Osteocyte (in vitro differentiated cells): ENCODE results near the gene DENND4C. TPM values are rescaled to one million over a fixed set of nuclear protein-coding genes. Genes with fewer than 3 reads are reported as not detected.
"Not testable (repeated sequence)": the region's sequence is repeated elsewhere in the genome, so short reads cannot be mapped to it uniquely, and the experiment has no call there.

Source experiments
- DNase-seq: peaks from one replicate; pipeline ENCODE4 v3.0.0; 2021; ENCODE audit warnings: mixed read lengths; ENCODE audit not compliant: unreplicated experiment; ENCODE audit errors: extremely low spot score
- H3K27ac Mint-ChIP-seq: one replicate; pipeline ENCODE4 v1.8.0; 2021; ENCODE audit warnings: mild to moderate bottlenecking, mixed read lengths; ENCODE audit not compliant: unreplicated experiment
- H3K27me3 Mint-ChIP-seq: one replicate; pipeline ENCODE4 v1.8.0; 2021; ENCODE audit warnings: mixed read lengths; ENCODE audit not compliant: unreplicated experiment
- H3K36me3 Mint-ChIP-seq: one replicate; pipeline ENCODE4 v1.8.0; 2021; ENCODE audit warnings: mixed read lengths; ENCODE audit not compliant: unreplicated experiment
- H3K4me1 Mint-ChIP-seq: one replicate; pipeline ENCODE4 v1.8.0; 2021; ENCODE audit warnings: mixed read lengths; ENCODE audit not compliant: unreplicated experiment
- H3K4me3 Mint-ChIP-seq: one replicate; pipeline ENCODE4 v1.8.0; 2021; ENCODE audit warnings: mild to moderate bottlenecking, moderate library complexity, mixed read lengths; ENCODE audit not compliant: unreplicated experiment
- H3K9me3 Mint-ChIP-seq: one replicate; pipeline ENCODE4 v1.8.0; 2021; ENCODE audit warnings: mixed read lengths; ENCODE audit not compliant: unreplicated experiment
- CTCF ChIP-seq: fragments of 200-600 bp; sonication (generic); IDR thresholded peaks from 2 replicates; pipeline ENCODE4 v1.5.0; 2021; ENCODE audit warnings: antibody characterized with exemption, mild to moderate bottlenecking, moderate library complexity
- total RNA-seq: library from RNA; stranded (reverse); gene quantifications from 2 replicates; pipeline ENCODE4 v1.2.1, GENCODE V29; 2021

Gene DENND4C
- total RNA-seq, 1 donor from 2014 or later = 41.3 TPM

GRCh38 chr9:19252174-19252884 lies 21.8 kb downstream of the DENND4C start:
- Mint-ChIP-seq H3K27ac (no peak overlapping the region), H3K4me3 (no peak overlapping the region), H3K27me3 (no peaks in the 10 kb centered on the region), H3K9me3 (no peaks in the 10 kb centered on the region), H3K36me3 (no peaks in the 10 kb centered on the region), H3K4me1 (peaks cover 7% of the 10 kb centered on the region)
- no peak for DNase-seq
- no peak for TF ChIP-seq CTCF

- no peak for DNase-seq
- no peak for TF ChIP-seq CTCF
- peaks cover 7% of the 10 kb centered on the region for H3K4me1 Mint-ChIP-seq
- no peaks in the 10 kb centered on the region for H3K36me3 Mint-ChIP-seq
- no peaks in the 10 kb centered on the region for H3K9me3 Mint-ChIP-seq
- H3K27ac Mint-ChIP-seq = no peak overlapping the region
- no peak overlapping the region for H3K4me3 Mint-ChIP-seq
- no peaks in the 10 kb centered on the region for H3K27me3 Mint-ChIP-seq
Observed at GRCh38 chr9:19252885-19253219, 22.4 kb downstream of the DENND4C start.

GRCh38 chr9:19255112-19255511 lies 24.6 kb downstream of the DENND4C start:
- H3K27ac Mint-ChIP-seq = no peak overlapping the region
- DNase-seq = no peak
- no peak for TF ChIP-seq CTCF
- H3K36me3 Mint-ChIP-seq = no peaks in the 10 kb centered on the region
- H3K4me1 Mint-ChIP-seq = peaks cover 11% of the 10 kb centered on the region
- no peak overlapping the region for H3K4me3 Mint-ChIP-seq
- no peaks in the 10 kb centered on the region for H3K9me3 Mint-ChIP-seq
- no peaks in the 10 kb centered on the region for H3K27me3 Mint-ChIP-seq

GRCh38 chr9:19255821-19256220 lies 25.3 kb downstream of the DENND4C start:
- peaks cover 14% of the 10 kb centered on the region for H3K4me1 Mint-ChIP-seq
- no peaks in the 10 kb centered on the region for H3K27me3 Mint-ChIP-seq
- no peak for TF ChIP-seq CTCF
- no peak for DNase-seq
- no peak overlapping the region for H3K4me3 Mint-ChIP-seq
- H3K36me3 Mint-ChIP-seq = no peaks in the 10 kb centered on the region
- H3K27ac Mint-ChIP-seq = no peak overlapping the region
- H3K9me3 Mint-ChIP-seq = no peaks in the 10 kb centered on the region

GRCh38 chr9:19259665-19260255 lies 29.3 kb downstream of the DENND4C start:
- H3K36me3 Mint-ChIP-seq, H3K27ac Mint-ChIP-seq, DNase-seq, H3K9me3 Mint-ChIP-seq, H3K4me3 Mint-ChIP-seq, H3K27me3 Mint-ChIP-seq: not testable (repeated sequence)
- H3K4me1 Mint-ChIP-seq = peaks cover 12% of the 10 kb centered on the region

- peaks cover 16% of the 10 kb centered on the region for H3K4me1 Mint-ChIP-seq
- not testable (repeated sequence) for H3K4me3 Mint-ChIP-seq, H3K27me3 Mint-ChIP-seq, H3K9me3 Mint-ChIP-seq, H3K27ac Mint-ChIP-seq, DNase-seq, H3K36me3 Mint-ChIP-seq
Observed at GRCh38 chr9:19265602-19266001, 35.1 kb downstream of the DENND4C start.

- not testable (repeated sequence) for H3K27me3 Mint-ChIP-seq, H3K4me3 Mint-ChIP-seq, H3K27ac Mint-ChIP-seq, H3K9me3 Mint-ChIP-seq, DNase-seq, H3K36me3 Mint-ChIP-seq
- H3K4me1 Mint-ChIP-seq = peaks cover 16% of the 10 kb centered on the region
Observed at GRCh38 chr9:19266778-19267384, 36.4 kb downstream of the DENND4C start.
